Skeletal muscle satellite cell (primary cell): ENCODE data around the gene BCAN. TPM values are rescaled to one million over a fixed set of nuclear protein-coding genes. Genes with fewer than 3 reads are reported as not detected.
A peak's percentile ranks its signal among the peaks of the same experiment; 100 is the strongest.

Experiments
- H3K27me3 ChIP-seq: 2 replicates; pipeline ENCODE4 v1.7.0; 2013; ENCODE audit warnings: low read length; ENCODE audit not compliant: control insufficient read depth, insufficient read depth
- H3K36me3 ChIP-seq: 2 replicates; pipeline ENCODE4 v1.7.0; 2013; ENCODE audit warnings: mild to moderate bottlenecking, control low read depth, low read length; ENCODE audit not compliant: insufficient read depth
- H3K4me1 ChIP-seq: 2 replicates; pipeline ENCODE4 v1.7.0; 2013; ENCODE audit warnings: low read length; ENCODE audit not compliant: control insufficient read depth, insufficient read depth
- H3K4me2 ChIP-seq: 2 replicates; pipeline ENCODE4 v1.7.0; 2013; ENCODE audit warnings: mild to moderate bottlenecking, low read length
- H3K4me3 ChIP-seq: 2 replicates; pipeline ENCODE4 v1.7.0; 2013; ENCODE audit warnings: low read length
- H3K9ac ChIP-seq: 2 replicates; pipeline ENCODE4 v1.7.0; 2013; ENCODE audit warnings: mild to moderate bottlenecking, low read depth, low read length, moderate library complexity
- H3K9me3 ChIP-seq: replicated peaks from 2 replicates; pipeline ENCODE4 v1.7.0; 2013; ENCODE audit warnings: mild to moderate bottlenecking, control low read depth, low read length
- total RNA-seq: library from RNA; depleted of rRNA; stranded (reverse); fragments of >200 nt; gene quantifications from 2 replicates; pipeline ENCODE4 v1.2.3, GENCODE V29; 2012; rRNA removed

BCAN gene, protein sequence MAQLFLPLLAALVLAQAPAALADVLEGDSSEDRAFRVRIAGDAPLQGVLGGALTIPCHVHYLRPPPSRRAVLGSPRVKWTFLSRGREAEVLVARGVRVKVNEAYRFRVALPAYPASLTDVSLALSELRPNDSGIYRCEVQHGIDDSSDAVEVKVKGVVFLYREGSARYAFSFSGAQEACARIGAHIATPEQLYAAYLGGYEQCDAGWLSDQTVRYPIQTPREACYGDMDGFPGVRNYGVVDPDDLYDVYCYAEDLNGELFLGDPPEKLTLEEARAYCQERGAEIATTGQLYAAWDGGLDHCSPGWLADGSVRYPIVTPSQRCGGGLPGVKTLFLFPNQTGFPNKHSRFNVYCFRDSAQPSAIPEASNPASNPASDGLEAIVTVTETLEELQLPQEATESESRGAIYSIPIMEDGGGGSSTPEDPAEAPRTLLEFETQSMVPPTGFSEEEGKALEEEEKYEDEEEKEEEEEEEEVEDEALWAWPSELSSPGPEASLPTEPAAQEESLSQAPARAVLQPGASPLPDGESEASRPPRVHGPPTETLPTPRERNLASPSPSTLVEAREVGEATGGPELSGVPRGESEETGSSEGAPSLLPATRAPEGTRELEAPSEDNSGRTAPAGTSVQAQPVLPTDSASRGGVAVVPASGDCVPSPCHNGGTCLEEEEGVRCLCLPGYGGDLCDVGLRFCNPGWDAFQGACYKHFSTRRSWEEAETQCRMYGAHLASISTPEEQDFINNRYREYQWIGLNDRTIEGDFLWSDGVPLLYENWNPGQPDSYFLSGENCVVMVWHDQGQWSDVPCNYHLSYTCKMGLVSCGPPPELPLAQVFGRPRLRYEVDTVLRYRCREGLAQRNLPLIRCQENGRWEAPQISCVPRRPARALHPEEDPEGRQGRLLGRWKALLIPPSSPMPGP
- total RNA-seq: not detected in 2 replicates

DNA sequence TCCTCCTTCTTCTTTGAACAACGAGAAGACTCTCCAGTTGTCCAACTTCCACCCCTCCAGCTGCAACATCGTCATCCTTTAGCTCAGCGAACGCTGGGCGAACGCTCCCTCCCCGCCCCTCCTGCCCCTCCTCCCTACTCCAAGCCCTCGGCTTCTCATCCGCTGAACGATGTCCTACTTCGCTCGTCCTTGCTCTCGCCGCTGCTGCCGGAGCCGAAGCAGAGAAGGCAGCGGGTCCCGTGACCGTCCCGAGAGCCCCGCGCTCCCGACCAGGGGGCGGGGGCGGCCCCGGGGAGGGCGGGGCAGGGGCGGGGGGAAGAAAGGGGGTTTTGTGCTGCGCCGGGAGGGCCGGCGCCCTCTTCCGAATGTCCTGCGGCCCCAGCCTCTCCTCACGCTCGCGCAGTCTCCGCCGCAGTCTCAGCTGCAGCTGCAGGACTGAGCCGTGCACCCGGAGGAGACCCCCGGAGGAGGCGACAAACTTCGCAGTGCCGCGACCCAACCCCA lies at the start of gene BCAN:
TSS of gene BCAN (plus strand) at position 357 of the 504 bp plus-strand sequence. CDS start 3,938 bp downstream, outside the sequence.
- Histone ChIP-seq H3K4me3 (no peak within 1 kb of the TSS), H3K9me3 (no peaks in the 10 kb centered on the region), H3K4me2 (peak within 1 kb of the TSS; percentile 25), H3K4me1 (no peaks in the 10 kb centered on the region), H3K36me3 (no peaks in the 10 kb centered on the region), H3K9ac (no peak within 1 kb of the TSS), H3K27me3 (peaks cover 95% of the 10 kb centered on the region)

DNA sequence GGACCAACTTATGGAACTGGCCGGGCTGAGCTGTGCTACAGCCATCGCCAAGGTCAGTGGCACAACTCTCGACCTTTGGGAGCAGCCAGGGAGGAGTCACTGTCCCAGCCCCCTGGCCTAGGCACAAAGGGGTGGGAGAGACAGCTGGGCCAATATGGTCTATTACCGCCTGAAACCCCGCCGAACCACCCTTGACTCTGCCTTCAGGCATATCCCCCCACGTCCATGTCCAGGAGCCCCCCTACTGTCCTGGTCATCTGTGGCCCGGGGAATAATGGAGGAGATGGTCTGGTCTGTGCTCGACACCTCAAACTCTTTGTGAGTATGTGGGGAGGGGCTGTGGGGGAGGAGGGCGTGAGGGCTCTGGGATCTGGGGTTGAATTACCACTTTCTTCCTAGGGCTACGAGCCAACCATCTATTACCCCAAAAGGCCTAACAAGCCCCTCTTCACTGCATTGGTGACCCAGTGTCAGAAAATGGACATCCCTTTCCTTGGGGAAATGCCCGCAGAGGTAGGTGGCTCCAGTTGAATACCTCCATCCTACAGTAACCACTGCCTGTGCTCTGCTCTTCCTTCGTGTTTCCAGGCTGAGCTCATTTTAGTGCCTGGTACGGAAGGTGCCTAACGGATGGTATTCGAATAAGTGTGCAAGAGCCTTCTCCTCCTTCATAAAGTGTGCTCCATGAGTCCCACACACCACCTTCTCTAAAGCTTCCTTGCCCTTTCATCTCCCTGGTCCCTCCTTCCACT lies 49.6 kb upstream of the BCAN start:
- no peaks in the 10 kb centered on the region for H3K9me3 ChIP-seq
- peak overlapping the region; percentile 93 for H3K4me3 ChIP-seq
- peak overlapping the region; percentile 93 for H3K4me2 ChIP-seq
- no peaks in the 10 kb centered on the region for H3K27me3 ChIP-seq
- H3K36me3 ChIP-seq: peaks cover 42% of the 10 kb centered on the region
- H3K4me1 ChIP-seq: peaks cover 15% of the 10 kb centered on the region
- peak overlapping the region; percentile 91 for H3K9ac ChIP-seq

DNA sequence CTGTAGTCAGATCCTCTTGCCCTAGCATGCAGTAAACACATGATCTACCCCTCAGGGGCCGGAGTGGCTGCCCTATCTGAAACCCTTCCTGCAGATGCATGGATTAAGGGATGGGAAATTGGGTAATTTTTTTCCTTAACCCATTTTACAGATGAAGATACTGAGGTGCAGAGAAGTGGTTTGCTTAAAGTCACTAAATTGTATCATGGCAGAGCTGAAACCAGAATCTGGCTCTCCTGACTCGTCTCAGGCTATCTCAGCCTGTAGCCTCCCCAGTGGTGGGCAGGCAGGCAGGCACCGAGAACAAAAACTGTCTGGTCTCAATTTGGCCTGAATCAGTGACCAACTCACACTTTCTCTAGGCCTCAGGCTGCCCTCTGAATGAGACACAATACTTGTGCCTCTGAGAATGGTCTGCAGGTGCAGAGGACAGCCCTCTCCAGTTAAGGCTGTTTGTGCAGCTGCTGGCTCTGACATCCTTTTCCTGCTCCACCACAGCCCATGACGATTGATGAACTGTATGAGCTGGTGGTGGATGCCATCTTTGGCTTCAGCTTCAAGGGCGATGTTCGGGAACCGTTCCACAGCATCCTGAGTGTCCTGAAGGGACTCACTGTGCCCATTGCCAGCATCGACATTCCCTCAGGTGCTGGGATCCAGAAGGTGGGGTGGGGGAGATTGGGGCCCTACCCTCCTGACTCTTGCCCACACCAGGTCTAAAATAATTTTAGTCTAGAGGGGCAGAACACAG lies 48.8 kb upstream of the BCAN start:
- H3K27me3 ChIP-seq: no peaks in the 10 kb centered on the region
- H3K4me3 ChIP-seq: no peak overlapping the region
- peak overlapping the region; percentile 93 for H3K4me2 ChIP-seq
- peak overlapping the region; percentile 16 for H3K9ac ChIP-seq
- H3K9me3 ChIP-seq: no peaks in the 10 kb centered on the region
- peaks cover 49% of the 10 kb centered on the region for H3K36me3 ChIP-seq
- H3K4me1 ChIP-seq: peaks cover 15% of the 10 kb centered on the region

DNA sequence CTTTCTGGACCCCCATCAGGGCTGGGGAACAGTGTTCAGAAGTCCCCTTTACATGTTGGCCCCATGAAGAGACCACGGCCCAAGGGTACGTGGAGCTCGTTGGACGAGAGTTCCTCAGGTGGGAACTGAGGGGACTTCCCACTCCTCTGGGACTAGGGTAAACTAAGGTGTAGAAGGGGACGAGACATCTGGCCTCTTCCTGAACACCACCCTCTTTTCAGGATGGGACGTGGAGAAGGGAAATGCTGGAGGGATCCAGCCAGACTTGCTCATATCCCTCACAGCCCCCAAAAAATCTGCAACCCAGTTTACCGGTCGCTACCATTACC lies 48.3 kb upstream of the BCAN start:
- no peaks in the 10 kb centered on the region for H3K9me3 ChIP-seq
- H3K36me3 ChIP-seq: peaks cover 52% of the 10 kb centered on the region
- H3K4me3 ChIP-seq: no peak overlapping the region
- no peak overlapping the region for H3K9ac ChIP-seq
- peaks cover 15% of the 10 kb centered on the region for H3K4me1 ChIP-seq
- H3K4me2 ChIP-seq: no peak overlapping the region
- H3K27me3 ChIP-seq: no peaks in the 10 kb centered on the region

DNA sequence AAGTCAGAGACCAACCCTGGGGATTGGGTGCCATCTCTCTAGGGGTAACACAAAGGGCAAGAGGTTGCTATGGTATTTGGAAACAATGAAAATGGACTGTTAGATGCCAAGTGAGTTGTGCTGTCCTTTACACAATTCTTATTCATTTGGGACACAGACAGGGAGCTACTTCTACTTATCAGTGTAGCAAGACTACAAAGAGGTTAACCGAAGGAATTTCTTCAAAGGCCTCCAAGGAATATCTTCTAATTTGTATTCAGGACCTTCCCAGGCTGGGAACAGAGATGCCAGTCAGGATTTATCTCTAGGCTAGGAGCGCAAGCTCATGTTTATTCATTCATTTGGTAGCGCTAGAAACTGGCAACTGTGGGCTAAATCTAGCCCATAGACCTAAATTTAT lies 47.7 kb upstream of the BCAN start:
- H3K9me3 ChIP-seq: no peaks in the 10 kb centered on the region
- H3K9ac ChIP-seq: no peak overlapping the region
- H3K27me3 ChIP-seq: no peaks in the 10 kb centered on the region
- peaks cover 52% of the 10 kb centered on the region for H3K36me3 ChIP-seq
- H3K4me1 ChIP-seq: peaks cover 15% of the 10 kb centered on the region
- H3K4me2 ChIP-seq: no peak overlapping the region
- no peak overlapping the region for H3K4me3 ChIP-seq

DNA sequence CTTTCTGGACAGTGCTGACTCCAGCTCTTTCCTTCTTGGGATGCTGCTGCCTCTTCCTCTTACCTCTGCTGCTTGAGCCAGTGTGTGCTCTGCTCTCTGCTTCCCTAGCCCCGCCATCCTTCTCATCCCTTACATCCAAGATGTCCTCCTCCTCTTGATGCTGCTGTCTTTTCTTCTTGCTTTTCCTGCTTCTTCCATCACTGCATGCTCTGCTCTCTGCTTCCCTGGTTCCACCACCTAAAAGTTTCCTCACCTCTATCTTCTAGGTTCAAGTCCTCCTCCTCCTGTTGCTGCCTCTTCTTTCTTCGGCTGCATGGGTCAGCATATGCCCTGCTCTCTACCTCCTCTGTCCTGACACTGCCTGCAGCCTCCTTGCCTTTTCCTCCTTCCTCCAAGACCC lies 46.9 kb upstream of the BCAN start:
- Histone ChIP-seq H3K27me3 (no peaks in the 10 kb centered on the region), H3K4me2 (no peak overlapping the region), H3K4me3 (no peak overlapping the region), H3K4me1 (peaks cover 15% of the 10 kb centered on the region), H3K9me3 (no peaks in the 10 kb centered on the region), H3K9ac (no peak overlapping the region), H3K36me3 (peaks cover 52% of the 10 kb centered on the region)

DNA sequence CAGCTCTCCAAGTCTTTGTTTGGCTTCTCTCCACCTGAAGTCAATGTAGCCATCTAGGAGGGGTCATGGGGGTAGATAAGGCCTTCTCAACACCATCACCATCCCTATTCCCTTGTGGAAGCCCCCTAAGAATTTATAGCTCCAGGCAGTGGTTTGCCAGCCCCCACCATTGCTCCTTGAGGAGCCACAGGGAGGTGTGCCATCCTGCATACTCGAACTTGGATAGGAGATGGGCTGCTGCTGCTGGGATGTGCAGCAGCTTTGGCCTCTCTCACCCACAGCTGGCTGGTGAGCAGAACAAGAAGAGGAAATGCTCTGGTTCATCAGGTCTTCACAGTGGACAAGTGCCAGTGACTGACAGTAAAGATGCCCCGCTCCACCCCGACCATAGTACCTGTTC lies 45.5 kb upstream of the BCAN start:
- Histone ChIP-seq H3K4me1 (peaks cover 14% of the 10 kb centered on the region), H3K9me3 (no peaks in the 10 kb centered on the region), H3K4me2 (no peak overlapping the region), H3K4me3 (no peak overlapping the region), H3K27me3 (no peaks in the 10 kb centered on the region), H3K9ac (no peak overlapping the region), H3K36me3 (peaks cover 52% of the 10 kb centered on the region)

DNA sequence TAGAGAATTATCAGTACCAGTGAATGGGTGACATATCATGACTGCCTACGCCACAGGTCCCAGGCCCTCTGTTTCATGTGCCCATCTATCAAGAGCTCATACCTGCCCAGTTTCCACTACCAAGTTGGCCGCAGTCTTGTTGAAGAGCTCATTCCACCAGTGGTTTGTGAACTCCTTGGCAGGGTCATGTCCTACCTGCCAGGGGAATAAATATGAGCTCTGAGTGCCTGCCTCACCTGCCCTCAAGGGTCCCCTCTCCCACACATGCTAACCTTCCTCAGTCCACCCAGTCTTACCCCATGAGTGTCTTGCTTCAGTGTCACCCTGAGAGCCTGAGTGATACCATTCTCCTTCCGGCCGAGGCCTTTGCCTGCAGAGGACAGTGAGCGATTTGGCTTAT lies 43.8 kb upstream of the BCAN start:
- Histone ChIP-seq H3K9ac (no peak overlapping the region), H3K36me3 (peaks cover 46% of the 10 kb centered on the region)

DNA sequence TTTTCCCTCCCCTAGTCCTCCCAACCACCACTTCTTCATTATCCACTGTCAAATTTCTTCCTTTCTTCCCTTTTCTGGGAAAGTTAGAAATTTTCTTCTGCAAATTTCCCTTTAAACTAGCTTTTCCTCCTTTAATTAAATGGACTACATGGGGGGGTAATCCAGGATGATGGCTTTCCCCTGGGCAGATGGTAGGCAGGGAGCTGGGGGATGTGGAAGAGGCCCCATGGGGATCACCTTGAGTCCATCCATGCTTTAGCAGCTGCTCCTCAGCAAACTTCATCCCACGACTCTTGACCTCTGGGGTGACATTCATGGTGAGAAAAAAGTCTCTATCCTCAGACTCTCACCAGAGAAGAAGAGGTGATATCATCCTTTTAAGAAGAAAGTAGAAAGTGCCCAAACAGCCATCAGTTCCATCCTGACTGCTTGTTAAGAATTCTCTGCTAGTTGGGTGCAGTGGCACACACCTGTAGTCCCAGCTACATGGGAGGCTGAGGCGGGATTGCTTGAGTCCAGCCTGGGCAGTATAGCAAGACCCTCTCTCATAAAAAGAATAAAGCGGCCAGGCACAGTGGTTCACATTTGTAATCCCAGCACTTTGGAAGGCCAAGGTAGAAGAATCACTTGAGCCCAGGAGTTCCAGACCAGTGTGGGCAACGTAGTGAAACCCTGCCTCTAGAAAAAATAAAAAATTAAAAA lies 43.0 kb upstream of the BCAN start:
- Histone ChIP-seq H3K4me2 (no peak overlapping the region), H3K27me3 (no peaks in the 10 kb centered on the region), H3K4me1 (peaks cover 5% of the 10 kb centered on the region), H3K4me3 (no peak overlapping the region), H3K36me3 (peaks cover 38% of the 10 kb centered on the region), H3K9me3 (no peaks in the 10 kb centered on the region), H3K9ac (no peak overlapping the region)

More for the DNA sequence above, 43.8 kb upstream of the BCAN start:
- H3K4me3 ChIP-seq: no peak overlapping the region
- no peaks in the 10 kb centered on the region for H3K9me3 ChIP-seq
- no peak overlapping the region for H3K4me2 ChIP-seq
- H3K27me3 ChIP-seq: no peaks in the 10 kb centered on the region
- H3K4me1 ChIP-seq: peaks cover 5% of the 10 kb centered on the region

DNA sequence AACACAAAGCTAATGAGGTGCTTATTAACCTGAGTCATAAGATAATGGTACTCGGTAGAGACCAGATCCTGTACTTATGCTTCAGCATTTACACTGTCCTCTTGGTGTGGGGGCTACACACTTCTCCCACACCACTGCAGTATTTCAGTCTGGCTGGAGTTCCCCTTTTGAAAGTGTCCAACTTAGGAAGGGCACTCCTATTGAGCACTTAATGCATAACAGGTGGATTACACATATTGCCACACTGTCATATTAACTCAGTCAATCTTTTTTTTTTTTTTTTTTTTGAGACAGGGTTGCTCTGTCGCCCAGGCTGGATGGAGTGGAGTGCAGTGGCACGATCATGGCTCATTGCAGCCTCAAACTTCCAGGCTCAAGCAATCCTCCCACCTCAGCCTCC lies 42.1 kb upstream of the BCAN start:
- no peak overlapping the region for H3K4me3 ChIP-seq
- H3K9me3 ChIP-seq: no peaks in the 10 kb centered on the region
- H3K4me2 ChIP-seq: peak overlapping the region; percentile 82
- no peak overlapping the region for H3K9ac ChIP-seq
- H3K4me1 ChIP-seq: peaks cover 5% of the 10 kb centered on the region
- no peaks in the 10 kb centered on the region for H3K27me3 ChIP-seq
- H3K36me3 ChIP-seq: peaks cover 30% of the 10 kb centered on the region
